Keratinocyte (primary cell): ENCODE measurements around the gene DNAJC7. TPM values are rescaled to one million over a fixed set of nuclear protein-coding genes. Genes with fewer than 3 reads are reported as not detected.

Experiments
- DNase-seq: peaks from one replicate; pipeline ENCODE4 v3.0.0-alpha.2; 2011; ENCODE audit warnings: low read depth, missing footprints, low spot score
- FAIRE-seq: peaks from 2 replicates; lab custom pipeline; 2011; peaks lifted over from hg19 to GRCh38; lab: Jason Lieb, UNC
- H2AFZ ChIP-seq: 2 replicates; pipeline ENCODE4 v1.6.0; 2012; ENCODE audit warnings: low read length, control low read depth, inconsistent platforms; ENCODE audit not compliant: control insufficient read depth
- H3K27ac ChIP-seq: 2 replicates; pipeline ENCODE4 v1.5.1; 2011; ENCODE audit warnings: low read length; ENCODE audit not compliant: control insufficient read depth, insufficient read depth
- H3K27me3 ChIP-seq: 3 replicates; pipeline ENCODE4 v1.6.0; 2011; ENCODE audit warnings: low read length; ENCODE audit not compliant: control insufficient read depth, insufficient read depth; ENCODE audit errors: extremely low read depth
- H3K36me3 ChIP-seq, 2 experiments: 2 replicates in 1 of 2; 3 replicates in 1 of 2; pipeline ENCODE4 v1.5.1; 2011; ENCODE audit warnings: low read length in 2 of 2, mild to moderate bottlenecking in 1 of 2; ENCODE audit not compliant: control insufficient read depth in 2 of 2, insufficient read depth in 2 of 2; ENCODE audit errors: extremely low read depth in 1 of 2
- H3K4me1 ChIP-seq: 3 replicates; pipeline ENCODE4 v1.5.1; 2011; ENCODE audit warnings: low read length; ENCODE audit not compliant: control insufficient read depth, insufficient read depth; ENCODE audit errors: extremely low read depth
- H3K4me2 ChIP-seq: 3 replicates; pipeline ENCODE4 v1.6.0; 2011; ENCODE audit warnings: low read depth, low read length; ENCODE audit not compliant: control insufficient read depth, insufficient read depth; ENCODE audit errors: extremely low read depth
- H3K4me3 ChIP-seq, 3 experiments: fragments of 200-600 bp in 1 of 3; sonication (generic) in 1 of 3; 2 replicates in 2 of 3; 3 replicates in 1 of 3; pipeline ENCODE4 v1.5.1; 2011 to 2016; ENCODE audit warnings: low read length in 3 of 3, mild to moderate bottlenecking in 3 of 3, control low read depth in 2 of 3, inconsistent platforms in 1 of 3, low read depth in 1 of 3, mixed read lengths in 1 of 3, mixed run types in 1 of 3, moderate library complexity in 1 of 3; ENCODE audit not compliant: control insufficient read depth in 2 of 3, insufficient read depth in 2 of 3; ENCODE audit errors: extremely low read depth in 1 of 3
- H3K79me2 ChIP-seq: 2 replicates; pipeline ENCODE4 v1.6.0; 2012; ENCODE audit warnings: low read length; ENCODE audit not compliant: control insufficient read depth, insufficient read depth
- H3K9ac ChIP-seq: 3 replicates; pipeline ENCODE4 v1.6.0; 2011; ENCODE audit warnings: low read length; ENCODE audit not compliant: control insufficient read depth, insufficient read depth; ENCODE audit errors: extremely low read depth
- H3K9me1 ChIP-seq: 3 replicates; pipeline ENCODE4 v1.6.0; 2011; ENCODE audit warnings: low read length; ENCODE audit not compliant: control insufficient read depth, insufficient read depth; ENCODE audit errors: extremely low read depth
- H3K9me3 ChIP-seq: 2 replicates; pipeline ENCODE4 v1.5.1; 2012; ENCODE audit warnings: low read depth, low read length; ENCODE audit not compliant: control insufficient read depth
- H4K20me1 ChIP-seq: 3 replicates; pipeline ENCODE4 v1.6.0; 2011; ENCODE audit warnings: low read length; ENCODE audit not compliant: control insufficient read depth, insufficient read depth; ENCODE audit errors: extremely low read depth
- EZH2 ChIP-seq: IDR thresholded peaks from one replicate; pipeline ENCODE4 v1.6.1; 2012; ENCODE audit warnings: inconsistent platforms, mild to moderate bottlenecking, low read length, moderate library complexity
- dilution Hi-C: fragments of 300-500 bp; cut with MboI; formaldehyde crosslinking; loops from one replicate; pipeline ENCODE4 v1.7.0; 2020; ENCODE audit warnings: low sequenced_read_pairs; ENCODE audit not compliant: extremely low pct_ligation_motif_present
- polyA plus RNA-seq, 5 experiments: library from polyadenylated mRNA; depleted of rRNA in 3 of 5; stranded (reverse) in 3 of 5; stranded (forward) in 1 of 5; unstranded in 1 of 5; fragments of >200 nt; gene quantifications; 1 replicate in 1 of 5; 2 replicates in 3 of 5; 3 replicates in 1 of 5; pipeline versions ENCODE4 v1.2.1 to v1.2.3, GENCODE V29; 2011 to 2012; ENCODE audit warnings: missing spikeins in 2 of 5, low read depth in 1 of 5, low replicate concordance in 1 of 5
- TF ChIP-seq, protein P1 (sequence below), 3 experiments: IDR thresholded peaks in 1 of 3; conservative IDR thresholded peaks in 1 of 3; optimal IDR thresholded peaks in 1 of 3; 2 replicates in 2 of 3; 3 replicates in 1 of 3; pipeline versions ENCODE3 to v1.5.1; 2011; ENCODE audit warnings: low read length in 3 of 3, mild to moderate bottlenecking in 3 of 3, moderate library complexity in 2 of 3, control low read depth in 1 of 3, inconsistent platforms in 1 of 3; ENCODE audit not compliant: insufficient read depth in 2 of 3; ENCODE audit errors: extremely low read depth in 1 of 3

DNAJC7 gene
- polyA plus RNA-seq, 1 donor (not counting 4 experiments of a cell fraction or from before 2014, with no cell fraction given), result 82.5 TPM

DNA sequence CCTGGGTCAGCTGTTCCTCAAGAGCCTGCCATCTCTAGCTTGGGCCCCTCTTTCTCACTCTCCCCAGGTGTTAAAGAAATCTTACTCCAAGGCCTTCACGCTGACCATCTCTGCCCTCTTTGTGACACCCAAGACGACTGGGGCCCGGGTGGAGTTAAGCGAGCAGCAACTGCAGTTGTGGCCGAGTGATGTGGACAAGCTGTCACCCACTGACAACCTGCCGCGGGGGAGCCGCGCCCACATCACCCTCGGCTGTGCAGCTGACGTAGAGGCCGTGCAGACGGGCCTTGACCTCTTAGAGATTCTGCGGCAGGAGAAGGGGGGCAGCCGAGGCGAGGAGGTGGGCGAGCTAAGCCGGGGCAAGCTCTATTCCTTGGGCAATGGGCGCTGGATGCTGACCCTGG is 43.8 kb downstream of the DNAJC7 start:
- Histone ChIP-seq H3K9me3 (no peaks in the 10 kb centered on the region), H4K20me1 (no peaks in the 10 kb centered on the region), H3K36me3 (peaks cover 46 to 51% of the 10 kb centered on the region in 2 experiments), H3K4me1 (peaks cover 5% of the 10 kb centered on the region), H3K4me2 (no peak overlapping the region), H3K79me2 (peaks cover 14% of the 10 kb centered on the region), H3K4me3 (no peak overlapping the region), H3K27me3 (no peaks in the 10 kb centered on the region), H3K9ac (no peak overlapping the region), H3K27ac (no peak overlapping the region), H2AFZ (no peak overlapping the region), H3K9me1 (no peaks in the 10 kb centered on the region)
- dilution Hi-C loops, result no loop called here
- TF ChIP-seq EZH2, result no peak
- TF ChIP-seq, protein P1, sequence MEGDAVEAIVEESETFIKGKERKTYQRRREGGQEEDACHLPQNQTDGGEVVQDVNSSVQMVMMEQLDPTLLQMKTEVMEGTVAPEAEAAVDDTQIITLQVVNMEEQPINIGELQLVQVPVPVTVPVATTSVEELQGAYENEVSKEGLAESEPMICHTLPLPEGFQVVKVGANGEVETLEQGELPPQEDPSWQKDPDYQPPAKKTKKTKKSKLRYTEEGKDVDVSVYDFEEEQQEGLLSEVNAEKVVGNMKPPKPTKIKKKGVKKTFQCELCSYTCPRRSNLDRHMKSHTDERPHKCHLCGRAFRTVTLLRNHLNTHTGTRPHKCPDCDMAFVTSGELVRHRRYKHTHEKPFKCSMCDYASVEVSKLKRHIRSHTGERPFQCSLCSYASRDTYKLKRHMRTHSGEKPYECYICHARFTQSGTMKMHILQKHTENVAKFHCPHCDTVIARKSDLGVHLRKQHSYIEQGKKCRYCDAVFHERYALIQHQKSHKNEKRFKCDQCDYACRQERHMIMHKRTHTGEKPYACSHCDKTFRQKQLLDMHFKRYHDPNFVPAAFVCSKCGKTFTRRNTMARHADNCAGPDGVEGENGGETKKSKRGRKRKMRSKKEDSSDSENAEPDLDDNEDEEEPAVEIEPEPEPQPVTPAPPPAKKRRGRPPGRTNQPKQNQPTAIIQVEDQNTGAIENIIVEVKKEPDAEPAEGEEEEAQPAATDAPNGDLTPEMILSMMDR (optimal IDR thresholded peaks at IDR 0.05 in 1 of 3, IDR thresholded peaks at IDR 0.05 in 1 of 3, conservative IDR thresholded peaks at IDR 0.05 in 1 of 3; ENCODE audit: extremely low read depth in 1 of 3, insufficient read depth in 2 of 3, low read length in 3 of 3), result no peak
- FAIRE-seq (no peak), DNase-seq (no peak)

DNA sequence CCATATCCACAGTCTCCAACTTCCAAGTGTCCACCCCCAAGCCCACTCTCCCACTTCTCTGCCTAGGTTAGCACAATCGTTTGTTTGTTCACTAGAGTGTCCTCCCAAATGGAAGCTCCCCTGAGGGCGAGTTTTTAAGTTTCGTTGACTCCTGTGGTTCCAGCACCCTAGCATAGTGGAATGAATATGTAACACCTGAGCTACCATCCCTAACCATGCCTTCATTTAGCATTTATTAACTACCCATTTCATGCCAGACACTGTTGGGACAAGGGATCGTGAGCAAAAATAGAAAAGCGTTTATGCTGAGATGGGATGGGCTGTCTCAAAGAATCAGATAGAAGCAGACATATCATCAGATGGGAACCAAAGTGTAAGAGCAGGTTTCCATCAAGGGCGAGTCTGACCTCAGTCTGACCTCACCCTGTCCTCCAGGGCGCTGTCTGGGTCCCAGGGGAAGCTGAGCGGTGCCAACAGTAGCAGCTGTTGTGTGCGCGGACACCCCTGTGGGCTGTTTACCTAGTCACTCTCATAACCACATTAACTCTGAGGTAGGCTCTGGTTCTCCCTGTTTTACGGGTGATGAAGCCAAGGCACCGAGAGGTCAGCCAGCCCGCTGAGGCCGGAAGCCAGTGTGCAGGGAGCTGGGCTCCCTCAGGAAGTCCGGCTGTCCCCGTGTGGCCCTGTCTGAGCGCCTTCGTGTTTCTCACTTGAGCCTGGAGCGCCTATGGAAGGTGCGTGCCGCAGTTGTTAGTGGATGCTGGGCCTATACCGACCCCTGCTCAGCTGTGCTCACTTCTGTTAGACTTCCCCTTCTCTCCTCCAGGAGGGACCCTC is 44.5 kb downstream of the DNAJC7 start:
- no peak overlapping the region for H3K9ac ChIP-seq
- no peak overlapping the region for H3K4me2 ChIP-seq
- no peaks in the 10 kb centered on the region for H3K9me1 ChIP-seq
- H4K20me1 ChIP-seq, result no peaks in the 10 kb centered on the region
- H3K79me2 ChIP-seq, result peaks cover 20% of the 10 kb centered on the region
- no peaks in the 10 kb centered on the region for H3K27me3 ChIP-seq
- DNase-seq (no peak), FAIRE-seq (no peak)
- H3K4me1 ChIP-seq, result peaks cover 6% of the 10 kb centered on the region
- TF ChIP-seq, protein P1 (optimal IDR thresholded peaks at IDR 0.05 in 1 of 3, IDR thresholded peaks at IDR 0.05 in 1 of 3, conservative IDR thresholded peaks at IDR 0.05 in 1 of 3; ENCODE audit: extremely low read depth in 1 of 3, insufficient read depth in 2 of 3, low read length in 3 of 3), result no peak
- TF ChIP-seq EZH2, result no peak
- no peaks in the 10 kb centered on the region for H3K9me3 ChIP-seq
- dilution Hi-C loops, result no loop called here
- no peak overlapping the region for H3K27ac ChIP-seq
- no peak overlapping the region for H3K4me3 ChIP-seq
- no peak overlapping the region for H2AFZ ChIP-seq
- peaks cover 41 to 50% of the 10 kb centered on the region in 2 experiments for H3K36me3 ChIP-seq
